Measurements from ENCODE around the gene HIPK3. TPM values are rescaled to one million over a fixed set of nuclear protein-coding genes. Genes with fewer than 3 reads are reported as not detected.

HIPK3 gene
- total and polyA plus RNA-seq, 9 of the 15 experiments (the other 6 are each of a cell fraction or from before 2014, with no cell fraction given), result 2.3 to 19.6 (median 7.5) TPM

- no peak for TF ChIP-seq SFPQ (IDR thresholded peaks at IDR 0.05; ENCODE audit: low read depth, low read length)
- no peak for TF ChIP-seq ZNF512 (tag; IDR thresholded peaks at IDR 0.05)
- TF ChIP-seq ZBTB17 (CRISPR knock-in tag; IDR thresholded peaks at IDR 0.05), result peak; percentile 35; the same call in 1 of the 2 replicates
- TF ChIP-seq, protein P1, sequence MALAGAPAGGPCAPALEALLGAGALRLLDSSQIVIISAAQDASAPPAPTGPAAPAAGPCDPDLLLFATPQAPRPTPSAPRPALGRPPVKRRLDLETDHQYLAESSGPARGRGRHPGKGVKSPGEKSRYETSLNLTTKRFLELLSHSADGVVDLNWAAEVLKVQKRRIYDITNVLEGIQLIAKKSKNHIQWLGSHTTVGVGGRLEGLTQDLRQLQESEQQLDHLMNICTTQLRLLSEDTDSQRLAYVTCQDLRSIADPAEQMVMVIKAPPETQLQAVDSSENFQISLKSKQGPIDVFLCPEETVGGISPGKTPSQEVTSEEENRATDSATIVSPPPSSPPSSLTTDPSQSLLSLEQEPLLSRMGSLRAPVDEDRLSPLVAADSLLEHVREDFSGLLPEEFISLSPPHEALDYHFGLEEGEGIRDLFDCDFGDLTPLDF (CRISPR knock-in tag; IDR thresholded peaks at IDR 0.05), result 0 out of 2 replicates have a peak, but pooled peaks have one; percentile 50
- TF ChIP-seq UBTF (IDR thresholded peaks at IDR 0.05; ENCODE audit: borderline replicate concordance in 1 of 2, low read depth in 2 of 2, low read length in 2 of 2), result peak; percentile 92 to 97
- TF ChIP-seq, protein P2, sequence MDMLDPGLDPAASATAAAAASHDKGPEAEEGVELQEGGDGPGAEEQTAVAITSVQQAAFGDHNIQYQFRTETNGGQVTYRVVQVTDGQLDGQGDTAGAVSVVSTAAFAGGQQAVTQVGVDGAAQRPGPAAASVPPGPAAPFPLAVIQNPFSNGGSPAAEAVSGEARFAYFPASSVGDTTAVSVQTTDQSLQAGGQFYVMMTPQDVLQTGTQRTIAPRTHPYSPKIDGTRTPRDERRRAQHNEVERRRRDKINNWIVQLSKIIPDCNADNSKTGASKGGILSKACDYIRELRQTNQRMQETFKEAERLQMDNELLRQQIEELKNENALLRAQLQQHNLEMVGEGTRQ (CRISPR knock-in tag; IDR thresholded peaks at IDR 0.05), result no peak
- TF ChIP-seq STAT5B (CRISPR knock-in tag; IDR thresholded peaks at IDR 0.05), result no peak
- TF ChIP-seq, protein P3, sequence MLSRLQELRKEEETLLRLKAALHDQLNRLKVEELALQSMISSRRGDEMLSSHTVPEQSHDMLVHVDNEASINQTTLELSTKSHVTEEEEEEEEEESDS (CRISPR knock-in tag; IDR thresholded peaks at IDR 0.05), result no peak
- TF ChIP-seq LCOR (CRISPR knock-in tag; IDR thresholded peaks at IDR 0.05), result peak; percentile 76
- TF ChIP-seq PTBP1 (IDR thresholded peaks at IDR 0.05; ENCODE audit: low read depth, low read length), result 0 out of 2 replicates have a peak, but pooled peaks have one; percentile 13
- TF ChIP-seq ZNF766 (CRISPR knock-in tag; conservative IDR thresholded peaks at IDR 0.05), result no peak
- TF ChIP-seq HEY1 (CRISPR knock-in tag; IDR thresholded peaks at IDR 0.05; ENCODE audit: borderline replicate concordance), result no peak
- TF ChIP-seq ZNF282 (CRISPR knock-in tag; IDR thresholded peaks at IDR 0.05), result peak; percentile 52; the same call in 1 of the 2 replicates
- no peak for TF ChIP-seq ADNP (tag; IDR thresholded peaks at IDR 0.05)
- no peak for TF ChIP-seq SP2 (IDR thresholded peaks at IDR 0.05; ENCODE audit: extremely low read depth, low read depth, low read length, poor library complexity, severe bottlenecking)
- TF ChIP-seq, protein P4, sequence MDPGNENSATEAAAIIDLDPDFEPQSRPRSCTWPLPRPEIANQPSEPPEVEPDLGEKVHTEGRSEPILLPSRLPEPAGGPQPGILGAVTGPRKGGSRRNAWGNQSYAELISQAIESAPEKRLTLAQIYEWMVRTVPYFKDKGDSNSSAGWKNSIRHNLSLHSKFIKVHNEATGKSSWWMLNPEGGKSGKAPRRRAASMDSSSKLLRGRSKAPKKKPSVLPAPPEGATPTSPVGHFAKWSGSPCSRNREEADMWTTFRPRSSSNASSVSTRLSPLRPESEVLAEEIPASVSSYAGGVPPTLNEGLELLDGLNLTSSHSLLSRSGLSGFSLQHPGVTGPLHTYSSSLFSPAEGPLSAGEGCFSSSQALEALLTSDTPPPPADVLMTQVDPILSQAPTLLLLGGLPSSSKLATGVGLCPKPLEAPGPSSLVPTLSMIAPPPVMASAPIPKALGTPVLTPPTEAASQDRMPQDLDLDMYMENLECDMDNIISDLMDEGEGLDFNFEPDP (CRISPR knock-in tag; IDR thresholded peaks at IDR 0.05), result no peak
Measured at GRCh38 chr11:33257897-33258630, 883 bp downstream of the HIPK3 start (continued).
